Thoracic aorta (tissue), 2 donors: ENCODE measurements around the gene PDE7B. TPM values are rescaled to one million over a fixed set of nuclear protein-coding genes. Genes with fewer than 3 reads are reported as not detected.

Experiments
- ATAC-seq: fragments of 150-250 bp; one replicate; pipeline ENCODE4 v1.8.0; 2017; ENCODE audit warnings: low read depth; ENCODE audit not compliant: insufficient number of reproducible peaks, low FRiP score
- DNase-seq: peaks from one replicate; pipeline ENCODE4 v3.0.0-alpha.2; 2020; ENCODE audit warnings: low spot score
- H3K27ac ChIP-seq, 2 donors: fragments of 200-600 bp; sonication (generic); 1 replicate in 1 of 2; 2 replicates in 1 of 2; pipeline ENCODE4 v1.5.1; 2016; ENCODE audit warnings: mild to moderate bottlenecking in 2 of 2, moderate library complexity in 2 of 2
- H3K27me3 ChIP-seq: fragments of 200-600 bp; sonication (generic); replicated peaks from 2 replicates; pipeline ENCODE4 v1.6.0; 2016; ENCODE audit warnings: mild to moderate bottlenecking; ENCODE audit not compliant: insufficient read depth
- H3K36me3 ChIP-seq: fragments of 200-600 bp; sonication (generic); one replicate; pipeline ENCODE4 v1.5.1; 2016
- H3K4me1 ChIP-seq, 2 donors: fragments of 200-600 bp; sonication (generic); 1 replicate in 1 of 2; 2 replicates in 1 of 2; pipeline versions ENCODE4 v1.5.1 to v1.6.0; 2016; ENCODE audit warnings: low read depth in 2 of 2, mild to moderate bottlenecking in 1 of 2; ENCODE audit not compliant: control insufficient read depth in 1 of 2
- H3K4me3 ChIP-seq: fragments of 200-600 bp; sonication (generic); 2 replicates; pipeline ENCODE4 v1.5.1; 2016; ENCODE audit warnings: mild to moderate bottlenecking
- H3K9me3 ChIP-seq: fragments of 200-600 bp; sonication (generic); 2 replicates; pipeline ENCODE4 v1.5.1; 2016
- total RNA-seq, 2 donors: library from RNA; depleted of rRNA; stranded (reverse); fragments of >200 nt; gene quantifications; one replicate each; pipeline versions ENCODE4 v1.1.0 to v1.2.3, GENCODE V29; 2016
- TF ChIP-seq, protein P1 (sequence below): fragments of 200-600 bp; sonication (generic); IDR thresholded peaks from one replicate; pipeline ENCODE4 v1.5.1; 2019; ENCODE audit warnings: antibody characterized with exemption

The PDE7B gene
- total RNA-seq, 2 donors from 2014 or later = 2.6 to 13.2 TPM

DNA sequence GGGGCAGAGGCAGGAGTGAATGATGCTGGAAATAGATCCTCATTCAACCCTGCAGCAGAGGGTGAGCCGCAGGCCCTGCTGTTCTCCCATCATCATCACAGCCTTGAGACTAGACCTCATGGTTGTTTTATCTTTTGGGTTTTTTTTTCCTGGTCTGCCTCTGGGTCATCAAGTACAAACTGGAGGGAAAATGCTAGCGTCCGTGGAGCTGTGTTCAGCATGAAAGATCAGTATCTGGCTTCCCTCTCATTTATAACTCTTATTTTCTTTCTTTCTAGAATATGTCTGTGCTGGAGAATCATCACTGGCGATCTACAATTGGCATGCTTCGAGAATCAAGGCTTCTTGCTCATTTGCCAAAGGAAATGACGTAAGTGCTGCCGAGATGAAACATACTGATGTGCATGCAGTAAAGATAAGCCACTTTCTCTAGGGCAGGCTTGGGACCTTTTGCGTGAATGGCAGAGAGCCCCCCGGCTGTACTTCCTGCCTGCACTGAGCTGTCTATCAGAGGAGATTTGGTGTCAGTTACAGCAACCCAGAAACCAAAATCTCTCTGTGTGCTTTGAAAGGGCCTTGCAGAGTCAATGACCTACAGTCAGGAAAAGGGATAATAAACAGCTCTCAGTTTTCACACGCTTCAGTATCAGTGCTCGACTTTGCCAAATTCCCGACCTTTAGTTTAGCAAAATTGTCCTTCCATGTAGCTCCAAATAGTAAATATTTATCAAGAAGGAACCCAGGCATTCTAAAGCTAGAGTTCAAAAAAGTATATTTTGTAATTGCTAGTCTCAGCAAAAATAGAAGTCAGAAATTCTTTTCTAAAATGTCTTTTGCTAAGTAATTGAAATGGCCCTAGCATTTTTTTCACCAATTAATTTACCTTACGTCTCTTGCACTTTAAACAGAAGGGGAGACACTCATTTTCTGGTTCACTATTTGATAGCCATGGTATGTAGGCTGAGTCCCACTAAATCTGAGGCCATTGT, 322.3 kb downstream of the PDE7B start:
- Histone ChIP-seq H3K4me1 (no peaks in the 10 kb centered on the region), H3K4me3 (no peak overlapping the region), H3K27me3 (no peaks in the 10 kb centered on the region), H3K9me3 (no peaks in the 10 kb centered on the region), H3K36me3 (no peaks in the 10 kb centered on the region), H3K27ac (no peak overlapping the region)
- ATAC-seq = no peak
- no peak for DNase-seq
- TF ChIP-seq, protein P1, sequence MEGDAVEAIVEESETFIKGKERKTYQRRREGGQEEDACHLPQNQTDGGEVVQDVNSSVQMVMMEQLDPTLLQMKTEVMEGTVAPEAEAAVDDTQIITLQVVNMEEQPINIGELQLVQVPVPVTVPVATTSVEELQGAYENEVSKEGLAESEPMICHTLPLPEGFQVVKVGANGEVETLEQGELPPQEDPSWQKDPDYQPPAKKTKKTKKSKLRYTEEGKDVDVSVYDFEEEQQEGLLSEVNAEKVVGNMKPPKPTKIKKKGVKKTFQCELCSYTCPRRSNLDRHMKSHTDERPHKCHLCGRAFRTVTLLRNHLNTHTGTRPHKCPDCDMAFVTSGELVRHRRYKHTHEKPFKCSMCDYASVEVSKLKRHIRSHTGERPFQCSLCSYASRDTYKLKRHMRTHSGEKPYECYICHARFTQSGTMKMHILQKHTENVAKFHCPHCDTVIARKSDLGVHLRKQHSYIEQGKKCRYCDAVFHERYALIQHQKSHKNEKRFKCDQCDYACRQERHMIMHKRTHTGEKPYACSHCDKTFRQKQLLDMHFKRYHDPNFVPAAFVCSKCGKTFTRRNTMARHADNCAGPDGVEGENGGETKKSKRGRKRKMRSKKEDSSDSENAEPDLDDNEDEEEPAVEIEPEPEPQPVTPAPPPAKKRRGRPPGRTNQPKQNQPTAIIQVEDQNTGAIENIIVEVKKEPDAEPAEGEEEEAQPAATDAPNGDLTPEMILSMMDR = no peak

DNA sequence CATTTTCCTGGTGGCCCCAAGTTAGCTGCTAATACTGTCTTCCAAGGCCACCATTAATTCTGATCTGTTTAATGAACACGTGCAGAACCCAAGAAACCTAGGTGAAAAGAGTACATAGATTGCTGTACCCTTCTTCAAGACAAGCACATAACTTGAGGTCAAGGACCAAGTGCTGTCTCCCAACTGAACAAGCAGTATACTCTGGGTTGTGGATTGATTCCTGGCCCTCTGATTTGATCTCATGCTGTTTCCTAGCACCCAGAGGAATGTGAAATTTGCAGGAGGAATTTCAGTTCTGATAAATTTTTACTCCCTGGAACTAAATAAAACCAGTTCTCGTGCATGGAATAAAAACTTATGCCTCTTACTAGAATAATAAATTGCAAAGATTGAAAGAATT, 323.0 kb downstream of the PDE7B start:
- Histone ChIP-seq H3K4me1 (no peaks in the 10 kb centered on the region), H3K4me3 (no peak overlapping the region), H3K27me3 (no peaks in the 10 kb centered on the region), H3K9me3 (no peaks in the 10 kb centered on the region), H3K27ac (no peak overlapping the region), H3K36me3 (no peaks in the 10 kb centered on the region)
- DNase-seq (no peak), ATAC-seq (no peak)
- TF ChIP-seq, protein P1 = no peak

DNA sequence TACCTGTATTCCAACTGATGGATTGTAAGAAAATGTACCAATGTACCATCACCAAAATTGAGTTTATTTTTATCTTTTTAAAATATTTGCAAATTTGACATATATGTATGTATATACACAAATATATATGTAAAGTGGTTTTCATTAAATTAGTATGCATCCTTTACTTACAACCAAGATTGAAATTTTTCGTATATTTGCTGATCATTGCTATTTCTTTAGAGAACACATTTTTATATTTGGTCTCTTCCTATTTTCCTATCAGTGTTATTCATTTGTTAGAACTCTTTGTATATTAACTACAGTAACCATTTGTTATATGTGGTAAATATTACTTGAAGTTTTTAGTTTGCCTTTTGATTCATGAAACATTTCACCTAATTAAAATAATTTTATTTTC, 324.4 kb downstream of the PDE7B start:
- no peak for DNase-seq
- TF ChIP-seq, protein P1 = no peak
- H3K4me1 ChIP-seq = no peaks in the 10 kb centered on the region
- H3K4me3 ChIP-seq = no peak overlapping the region
- H3K36me3 ChIP-seq = no peaks in the 10 kb centered on the region
- ATAC-seq = no peak
- no peaks in the 10 kb centered on the region for H3K27me3 ChIP-seq
- no peak overlapping the region for H3K27ac ChIP-seq
- H3K9me3 ChIP-seq = no peaks in the 10 kb centered on the region

DNA sequence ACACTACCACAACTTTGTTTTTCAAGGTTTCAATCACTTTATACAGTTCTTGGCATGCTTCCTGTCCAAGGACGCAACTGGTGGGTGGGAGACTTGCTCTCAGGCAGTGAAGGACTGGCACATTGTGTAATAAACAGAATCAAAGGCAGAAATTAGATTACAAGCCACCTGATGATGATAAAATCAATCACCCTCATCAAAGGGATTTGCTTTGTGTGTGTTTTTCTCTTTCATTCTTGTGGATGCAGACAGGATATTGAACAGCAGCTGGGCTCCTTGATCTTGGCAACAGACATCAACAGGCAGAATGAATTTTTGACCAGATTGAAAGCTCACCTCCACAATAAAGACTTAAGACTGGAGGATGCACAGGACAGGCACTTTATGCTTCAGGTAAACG, 327.2 kb downstream of the PDE7B start:
- ATAC-seq = no peak
- DNase-seq = no peak
- TF ChIP-seq, protein P1 = no peak
- no peak overlapping the region for H3K27ac ChIP-seq
- no peak overlapping the region for H3K4me3 ChIP-seq
- H3K27me3 ChIP-seq = no peaks in the 10 kb centered on the region
- H3K36me3 ChIP-seq = no peaks in the 10 kb centered on the region
- peaks cover 0 to 4% of the 10 kb centered on the region in 2 donors for H3K4me1 ChIP-seq
- no peaks in the 10 kb centered on the region for H3K9me3 ChIP-seq

DNA sequence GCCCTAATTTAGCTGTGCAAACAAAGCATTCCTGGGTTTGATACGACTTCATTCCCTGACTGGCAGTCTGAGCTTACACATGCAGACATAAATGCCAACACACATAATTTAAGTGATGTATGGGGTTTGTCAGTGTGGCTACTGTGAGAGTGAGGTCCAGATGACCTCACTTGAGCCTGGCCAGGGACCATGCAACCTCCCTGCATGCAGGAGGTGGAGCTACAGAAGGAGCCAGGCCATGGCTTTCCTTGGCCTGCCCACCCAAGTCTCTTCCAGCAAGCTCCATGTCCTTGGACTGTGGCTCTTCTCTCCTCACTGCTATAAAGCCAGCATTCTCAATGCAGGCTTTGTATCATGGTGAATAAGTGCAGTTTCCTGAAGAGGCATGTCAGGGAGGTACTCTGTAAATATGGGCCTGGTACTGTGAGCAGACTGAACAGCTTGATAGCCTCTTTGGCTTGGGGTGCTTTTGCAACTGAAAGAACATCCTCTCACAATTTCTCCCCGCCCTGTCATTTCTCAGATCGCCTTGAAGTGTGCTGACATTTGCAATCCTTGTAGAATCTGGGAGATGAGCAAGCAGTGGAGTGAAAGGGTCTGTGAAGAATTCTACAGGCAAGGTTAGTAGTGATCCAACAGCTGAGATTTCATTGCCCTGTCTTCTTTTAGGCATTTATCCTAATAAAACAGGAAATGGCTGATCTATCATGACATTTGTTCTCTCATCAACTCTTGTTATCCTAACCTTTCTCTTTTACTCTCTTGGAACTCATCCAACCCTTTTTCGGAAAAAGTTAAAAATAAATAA, 329.4 kb downstream of the PDE7B start:
- no peak overlapping the region for H3K27ac ChIP-seq
- H3K4me3 ChIP-seq = no peak overlapping the region

More for the DNA sequence above, 329.4 kb downstream of the PDE7B start:
- TF ChIP-seq, protein P1 = no peak
- Histone ChIP-seq H3K27me3 (no peaks in the 10 kb centered on the region), H3K9me3 (no peaks in the 10 kb centered on the region), H3K36me3 (no peaks in the 10 kb centered on the region), H3K4me1 (peaks cover 0 to 4% of the 10 kb centered on the region in 2 donors)
- ATAC-seq (no peak), DNase-seq (no peak)
